Activated CD8-positive, alpha-beta memory T cell treated with anti-CD3 and anti-CD28 coated beads for 24 hours (primary cell): Measurements from ENCODE around the gene GRID2.

Experiments
- DNase-seq: peaks from one replicate; pipeline ENCODE4 v3.0.0-alpha.2; 2020

Gene GRID2

GRCh38 chr4:92988301-92988700 lies 684.5 kb downstream of the GRID2 start:
- DNase-seq = no peak

GRCh38 chr4:92992758-92993157 lies 689.0 kb downstream of the GRID2 start:
- no peak for DNase-seq

GRCh38 chr4:92994727-92995126 lies 691.0 kb downstream of the GRID2 start:
- no peak for DNase-seq

- DNase-seq = no peak
Measured at GRCh38 chr4:92996533-92996932, 692.8 kb downstream of the GRID2 start.

- no peak for DNase-seq
Measured at GRCh38 chr4:93000910-93001309, 697.1 kb downstream of the GRID2 start.

GRCh38 chr4:93002240-93002639 lies 698.5 kb downstream of the GRID2 start:
- no peak for DNase-seq

GRCh38 chr4:93016350-93016749 lies 712.6 kb downstream of the GRID2 start:
- no peak for DNase-seq

- no peak for DNase-seq
Measured at GRCh38 chr4:93018243-93018642, 714.5 kb downstream of the GRID2 start.

- no peak for DNase-seq
Measured at GRCh38 chr4:93018806-93019205, 715.0 kb downstream of the GRID2 start.

GRCh38 chr4:93029769-93030168 lies 726.0 kb downstream of the GRID2 start:
- DNase-seq = no peak

GRCh38 chr4:93030670-93031069 lies 726.9 kb downstream of the GRID2 start:
- no peak for DNase-seq

GRCh38 chr4:93031431-93032098 lies 727.8 kb downstream of the GRID2 start:
- no peak for DNase-seq

- DNase-seq = no peak
Measured at GRCh38 chr4:93042746-93043145, 739.0 kb downstream of the GRID2 start.

- DNase-seq = no peak
Measured at GRCh38 chr4:93053140-93053539, 749.4 kb downstream of the GRID2 start.

GRCh38 chr4:93061826-93062225 lies 758.1 kb downstream of the GRID2 start:
- DNase-seq = no peak

- no peak for DNase-seq
Measured at GRCh38 chr4:93063325-93063724, 759.6 kb downstream of the GRID2 start.

- no peak for DNase-seq
Measured at GRCh38 chr4:93065790-93066189, 762.0 kb downstream of the GRID2 start.

GRCh38 chr4:93066749-93067148 lies 763.0 kb downstream of the GRID2 start:
- DNase-seq = no peak

GRCh38 chr4:93072292-93072691 lies 768.5 kb downstream of the GRID2 start:
- no peak for DNase-seq

- DNase-seq = no peak
Measured at GRCh38 chr4:93080316-93080715, 776.5 kb downstream of the GRID2 start.

- no peak for DNase-seq
Measured at GRCh38 chr4:93084599-93085305, 781.0 kb downstream of the GRID2 start.

- no peak for DNase-seq
Measured at GRCh38 chr4:93086356-93086755, 782.6 kb downstream of the GRID2 start.

GRCh38 chr4:93092765-93093164 lies 789.0 kb downstream of the GRID2 start:
- no peak for DNase-seq

- no peak for DNase-seq
Measured at GRCh38 chr4:93103042-93103441, 799.3 kb downstream of the GRID2 start.

- no peak for DNase-seq
Measured at GRCh38 chr4:93116624-93117023, 812.9 kb downstream of the GRID2 start.
